Activated B cell treated with CpG ODN at 0.5 μM for 24 hours (primary cell): ENCODE data around the gene S100A10. TPM values are rescaled to one million over a fixed set of nuclear protein-coding genes. Genes with fewer than 3 reads are reported as not detected.

ENCODE experiments used
- ATAC-seq: fragments of 200-7000 bp; cut with Tn5 transposase; one replicate; pipeline ENCODE4 v1.10.0; 2021; ENCODE audit warnings: low read depth, mild to moderate bottlenecking, moderate library complexity
- CTCF ChIA-PET: fragments of 350-600 bp; sonication (Branson Sonifier 250); formaldehyde crosslinking; loops from one replicate; lab custom pipeline; 2021; ENCODE audit warnings: antibody characterized with exemption; lab: Charles Lee
- POLR2A ChIA-PET: fragments of 350-600 bp; sonication (Branson Sonifier 250); formaldehyde crosslinking; loops from one replicate; lab custom pipeline; 2021; ENCODE audit warnings: antibody characterized with exemption; lab: Charles Lee
- DNase-seq: peaks from one replicate; pipeline ENCODE4 v3.0.0; 2022
- H3K27ac Mint-ChIP-seq: one replicate; pipeline ENCODE4 v1.8.0; 2020; ENCODE audit warnings: mixed read lengths
- H3K27me3 Mint-ChIP-seq: one replicate; pipeline ENCODE4 v1.8.0; 2021; ENCODE audit warnings: mixed read lengths
- H3K36me3 Mint-ChIP-seq: one replicate; pipeline ENCODE4 v1.8.0; 2021; ENCODE audit warnings: low read depth, mixed read lengths
- H3K4me1 Mint-ChIP-seq: one replicate; pipeline ENCODE4 v1.8.0; 2021; ENCODE audit warnings: mixed read lengths
- H3K4me3 Mint-ChIP-seq: one replicate; pipeline ENCODE4 v1.8.0; 2020; ENCODE audit warnings: mild to moderate bottlenecking, mixed read lengths
- H3K9me3 Mint-ChIP-seq: one replicate; pipeline ENCODE4 v1.8.0; 2020; ENCODE audit warnings: mixed read lengths
- intact Hi-C: fragments of 100-400 bp; cut with micrococcal nuclease; formaldehyde crosslinking; loops from one replicate; pipeline ENCODE4 v1.15.1; 2024
- total RNA-seq: library from RNA; stranded (reverse); gene quantifications from 2 replicates; pipeline ENCODE4 v1.2.3, GENCODE V29; 2022
- TF ChIP-seq, protein P1 (sequence below): fragments of 200-600 bp; IDR thresholded peaks from one replicate; pipeline ENCODE4 v1.8.0; 2022; ENCODE audit warnings: antibody characterized with exemption, mild to moderate bottlenecking

Gene S100A10
- total RNA-seq, 1 donor from 2014 or later = 62.7 TPM

- Mint-ChIP-seq H3K4me1 (peaks cover 25% of the 10 kb centered on the region), H3K36me3 (peaks cover 1% of the 10 kb centered on the region), H3K9me3 (no peaks in the 10 kb centered on the region), H3K27ac (no peak overlapping the region), H3K4me3 (peak overlapping the region; percentile 66), H3K27me3 (peaks cover 3% of the 10 kb centered on the region)
- CTCF ChIA-PET = interaction anchor here (0.8 to 14.4 kb wide), 4 partner anchors 26 to 86 kb away, joined by 3 to 204 read pairs (median 4); partner anchors contain the start of gene THEM4
- intact Hi-C loops = loop anchor here (5.0 to 10.0 kb wide), 2 partner anchors 553 to 800 kb away; partner anchors contain the start of genes PIP5K1A and VPS72
- POLR2A ChIA-PET = interaction anchor here (0.7 to 2.9 kb wide), 5 partner anchors 8 to 86 kb away, joined by 3 to 14 read pairs (median 4); partner anchors contain the start of gene THEM4
- ATAC-seq (no peak), DNase-seq (no peak)
- TF ChIP-seq, protein P1, sequence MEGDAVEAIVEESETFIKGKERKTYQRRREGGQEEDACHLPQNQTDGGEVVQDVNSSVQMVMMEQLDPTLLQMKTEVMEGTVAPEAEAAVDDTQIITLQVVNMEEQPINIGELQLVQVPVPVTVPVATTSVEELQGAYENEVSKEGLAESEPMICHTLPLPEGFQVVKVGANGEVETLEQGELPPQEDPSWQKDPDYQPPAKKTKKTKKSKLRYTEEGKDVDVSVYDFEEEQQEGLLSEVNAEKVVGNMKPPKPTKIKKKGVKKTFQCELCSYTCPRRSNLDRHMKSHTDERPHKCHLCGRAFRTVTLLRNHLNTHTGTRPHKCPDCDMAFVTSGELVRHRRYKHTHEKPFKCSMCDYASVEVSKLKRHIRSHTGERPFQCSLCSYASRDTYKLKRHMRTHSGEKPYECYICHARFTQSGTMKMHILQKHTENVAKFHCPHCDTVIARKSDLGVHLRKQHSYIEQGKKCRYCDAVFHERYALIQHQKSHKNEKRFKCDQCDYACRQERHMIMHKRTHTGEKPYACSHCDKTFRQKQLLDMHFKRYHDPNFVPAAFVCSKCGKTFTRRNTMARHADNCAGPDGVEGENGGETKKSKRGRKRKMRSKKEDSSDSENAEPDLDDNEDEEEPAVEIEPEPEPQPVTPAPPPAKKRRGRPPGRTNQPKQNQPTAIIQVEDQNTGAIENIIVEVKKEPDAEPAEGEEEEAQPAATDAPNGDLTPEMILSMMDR = no peak
Observed at GRCh38 chr1:151994956-151995355, 1.3 kb upstream of the S100A10 start.

GRCh38 chr1:151993084-151993733, 450 bp downstream of the S100A10 start:
- TF ChIP-seq, protein P1 = no peak
- peak; percentile 51 for ATAC-seq
- peaks cover 31% of the 10 kb centered on the region for H3K4me1 Mint-ChIP-seq

DNA sequence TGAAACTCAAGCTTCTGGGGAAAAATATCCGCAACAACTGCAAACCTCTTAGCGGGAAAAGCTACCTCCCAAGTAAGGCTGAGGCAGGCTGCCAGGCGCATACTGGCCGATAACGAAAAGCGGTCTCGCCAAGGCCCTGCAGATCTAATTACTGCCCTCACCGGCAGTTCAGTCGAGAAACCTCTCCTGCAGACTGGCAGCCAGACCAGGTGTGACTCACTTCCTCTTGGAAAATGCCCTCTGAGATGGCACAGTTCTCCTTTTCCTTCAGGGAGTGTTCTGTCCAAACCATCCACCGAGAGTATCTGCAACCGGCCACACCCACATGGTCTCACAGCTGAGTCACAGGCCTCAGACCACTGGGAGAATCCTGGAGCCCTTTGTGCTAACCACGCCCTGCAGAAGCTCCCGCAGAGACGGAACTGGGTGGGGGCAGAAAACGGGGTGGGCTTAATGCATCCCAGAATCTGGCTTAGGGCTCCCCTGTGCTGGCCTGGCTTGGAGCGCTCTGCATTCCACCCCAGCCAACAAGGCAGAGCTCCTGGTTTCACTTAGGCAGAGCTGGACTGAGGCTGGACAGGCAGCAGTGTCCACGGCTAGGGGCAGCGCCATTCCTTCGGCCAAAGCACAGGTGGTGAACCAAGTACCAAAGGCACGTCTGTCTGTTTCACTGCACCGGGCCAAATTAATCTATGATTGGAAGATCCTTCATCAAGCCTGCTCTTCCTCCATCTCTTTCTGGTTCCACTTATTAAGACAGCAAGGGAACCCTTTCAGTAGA, 1.2 kb downstream of the S100A10 start:
- no peak for ATAC-seq
- TF ChIP-seq, protein P1 = no peak
- no peak for DNase-seq
- Mint-ChIP-seq H3K4me3 (peak overlapping the region; percentile 93), H3K27ac (peak overlapping the region; percentile 83), H3K27me3 (no peaks in the 10 kb centered on the region), H3K36me3 (peaks cover 1% of the 10 kb centered on the region), H3K4me1 (peaks cover 31% of the 10 kb centered on the region), H3K9me3 (no peaks in the 10 kb centered on the region)
- POLR2A ChIA-PET = interaction anchor here (0.8 to 2.9 kb wide), 4 partner anchors 23 to 84 kb away, joined by 4 to 14 read pairs (median 6); partner anchors contain the start of gene THEM4
- intact Hi-C loops = loop anchor here (1.0 to 10.0 kb wide), 3 partner anchors 58 to 798 kb away; partner anchors contain the start of genes PIP5K1A, THEM4 and VPS72
- CTCF ChIA-PET = interaction anchor here (1.3 to 14.4 kb wide), 3 partner anchors 9 to 24 kb away, joined by 3 to 204 read pairs (median 3); no protein-coding TSS in a partner anchor

More at GRCh38 chr1:151993084-151993733, 450 bp downstream of the S100A10 start:
- H3K27me3 Mint-ChIP-seq = no peaks in the 10 kb centered on the region
- DNase-seq = peak; percentile 28
- ChIA-PET POLR2A (interaction anchor here (0.6 to 2.9 kb wide), 5 partner anchors 23 to 103 kb away, joined by 4 to 14 read pairs (median 5); partner anchors contain the start of gene THEM4), CTCF (interaction anchor here (1.6 to 14.4 kb wide), 2 partner anchors 20 to 25 kb away, joined by 3 to 204 read pairs; no protein-coding TSS in a partner anchor)
- peak overlapping the region; percentile 83 for H3K27ac Mint-ChIP-seq
- peak overlapping the region; percentile 93 for H3K4me3 Mint-ChIP-seq
- H3K9me3 Mint-ChIP-seq = no peaks in the 10 kb centered on the region
- intact Hi-C loops = loop anchor here (1.0 to 10.0 kb wide), 3 partner anchors 59 to 798 kb away; partner anchors contain the start of genes PIP5K1A, THEM4 and VPS72
- peaks cover 1% of the 10 kb centered on the region for H3K36me3 Mint-ChIP-seq

GRCh38 chr1:151991663-151992302, 1.9 kb downstream of the S100A10 start:
- Mint-ChIP-seq H3K4me3 (peak overlapping the region; percentile 38), H3K27ac (no peak overlapping the region), H3K36me3 (peaks cover 1% of the 10 kb centered on the region), H3K27me3 (no peaks in the 10 kb centered on the region), H3K4me1 (peaks cover 33% of the 10 kb centered on the region), H3K9me3 (no peaks in the 10 kb centered on the region)
- CTCF ChIA-PET = interaction anchor here (1.3 to 14.4 kb wide), 3 partner anchors 10 to 23 kb away, joined by 3 to 204 read pairs (median 3); no protein-coding TSS in a partner anchor
- DNase-seq (no peak), ATAC-seq (no peak)
- intact Hi-C loops = loop anchor here (10.0 kb wide), 1 partner anchor 797 kb away; the partner anchor contains the start of genes PIP5K1A and VPS72
- TF ChIP-seq, protein P1 = no peak
- POLR2A ChIA-PET = interaction anchor here (1.4 kb wide), 1 partner anchor 83 kb away, joined by 5 read pairs; the partner anchor contains the start of gene THEM4
